Endothelial cell of umbilical vein (primary cell): ENCODE measurements around the gene COL4A1. TPM values are rescaled to one million over a fixed set of nuclear protein-coding genes. Genes with fewer than 3 reads are reported as not detected.

Experiments used
- BruUV-seq: library from RNA; stranded (reverse); fragments of 400-500 nt; replicated peaks from 2 replicates; lab custom pipeline; 2021; lab: Mats Ljungman, UMichigan
- CTCF ChIA-PET: fragments of 300-600, 350-600 bp; sonication (Branson Sonifier 250); formaldehyde crosslinking; loops from one replicate; lab custom pipeline; 2021; ENCODE audit warnings: antibody characterized with exemption, inconsistent platforms; lab: Charles Lee
- POLR2A ChIA-PET: fragments of 300-600, 350-600 bp; sonication (Branson Sonifier 250); formaldehyde crosslinking; loops from one replicate; lab custom pipeline; 2021; ENCODE audit warnings: antibody characterized with exemption, inconsistent platforms; lab: Charles Lee
- DNase-seq: peaks from one replicate; pipeline ENCODE4 v3.0.0-alpha.2; 2011; ENCODE audit warnings: low read depth, low spot score
- FAIRE-seq: peaks from 2 replicates; lab custom pipeline; 2011; peaks lifted over from hg19 to GRCh38; lab: Jason Lieb, UNC
- H2AFZ ChIP-seq: 2 replicates; pipeline ENCODE4 v1.6.0; 2012; ENCODE audit warnings: low read depth, low read length, control low read depth, inconsistent platforms
- H3K27ac ChIP-seq: 2 replicates; pipeline ENCODE4 v1.5.1; 2011; ENCODE audit warnings: low read depth, mild to moderate bottlenecking, control low read depth, low read length, moderate library complexity; ENCODE audit not compliant: insufficient read depth
- H3K27me3 ChIP-seq, 2 experiments: 2 replicates each; pipeline versions ENCODE4 v1.6.0 to v1.6.1; 2011; ENCODE audit warnings: low read length in 2 of 2, mixed read lengths in 1 of 2; ENCODE audit not compliant: control insufficient read depth in 2 of 2, insufficient read depth in 2 of 2
- H3K36me3 ChIP-seq, 2 experiments: 2 replicates in 1 of 2; 3 replicates in 1 of 2; pipeline ENCODE4 v1.5.1; 2011; ENCODE audit warnings: low read length in 2 of 2, mild to moderate bottlenecking in 1 of 2, moderate library complexity in 1 of 2; ENCODE audit not compliant: control insufficient read depth in 2 of 2, insufficient read depth in 2 of 2; ENCODE audit errors: extremely low read depth in 1 of 2
- H3K4me1 ChIP-seq: 3 replicates; pipeline ENCODE4 v1.5.1; 2011; ENCODE audit warnings: mild to moderate bottlenecking, low read length; ENCODE audit not compliant: control insufficient read depth, insufficient read depth; ENCODE audit errors: extremely low read depth
- H3K4me2 ChIP-seq: 2 replicates; pipeline ENCODE4 v1.6.1; 2011; ENCODE audit warnings: low read length, control low read depth, mixed read lengths; ENCODE audit not compliant: insufficient read depth
- H3K4me3 ChIP-seq, 3 experiments: fragments of 200-600 bp in 1 of 3; sonication (generic), shearing (Covaris generic) in 1 of 3; replicated peaks in 1 of 3; 2 replicates each; pipeline ENCODE4 v1.5.1; 2011 to 2016; ENCODE audit warnings: control low read depth in 3 of 3, low read length in 3 of 3, mild to moderate bottlenecking in 2 of 3, inconsistent platforms in 1 of 3, low read depth in 1 of 3, moderate library complexity in 1 of 3; ENCODE audit not compliant: insufficient read depth in 1 of 3
- H3K79me2 ChIP-seq: 2 replicates; pipeline ENCODE4 v1.6.0; 2012; ENCODE audit warnings: low read length, inconsistent platforms; ENCODE audit not compliant: control insufficient read depth, insufficient read depth
- H3K9ac ChIP-seq: replicated peaks from 2 replicates; pipeline ENCODE3; 2011; ENCODE audit warnings: low read length, control low read depth; ENCODE audit not compliant: insufficient read depth; ENCODE audit errors: extremely low read depth
- H3K9me1 ChIP-seq: replicated peaks from 3 replicates; pipeline ENCODE4 v1.6.0; 2011; ENCODE audit warnings: mild to moderate bottlenecking, low read length; ENCODE audit not compliant: control insufficient read depth, insufficient read depth; ENCODE audit errors: extremely low read depth
- H3K9me3 ChIP-seq: replicated peaks from 2 replicates; pipeline ENCODE4 v1.5.1; 2012; ENCODE audit warnings: low read length, inconsistent platforms; ENCODE audit not compliant: control insufficient read depth, insufficient read depth
- H4K20me1 ChIP-seq: replicated peaks from 2 replicates; pipeline ENCODE3; 2011; ENCODE audit warnings: mild to moderate bottlenecking, low read length; ENCODE audit not compliant: control insufficient read depth, insufficient read depth; ENCODE audit errors: extremely low read depth
- CTCF ChIP-seq, 2 donors: IDR thresholded peaks; 1 replicate in 1 of 2; 2 replicates in 1 of 2; pipeline ENCODE4 v1.5.1; 2011; ENCODE audit warnings: low read length in 2 of 2, mild to moderate bottlenecking in 2 of 2, moderate library complexity in 2 of 2, control low read depth in 1 of 2, inconsistent platforms in 1 of 2, low read depth in 1 of 2; ENCODE audit not compliant: insufficient read depth in 1 of 2; ENCODE audit errors: extremely low read depth in 1 of 2
- EZH2 ChIP-seq: IDR thresholded peaks from 2 replicates; pipeline ENCODE4 v1.6.1; 2012; ENCODE audit warnings: borderline replicate concordance, low read depth, mild to moderate bottlenecking, moderate library complexity, low read length, inconsistent platforms; ENCODE audit not compliant: severe bottlenecking
- FOS ChIP-seq: IDR thresholded peaks from 2 replicates; pipeline ENCODE4 v1.6.1; 2011; ENCODE audit warnings: mild to moderate bottlenecking, low read length, moderate library complexity, borderline replicate concordance; ENCODE audit not compliant: insufficient read depth
- GATA2 ChIP-seq: IDR thresholded peaks from 2 replicates; pipeline ENCODE4 v1.7.0; 2011; ENCODE audit warnings: low read depth, mild to moderate bottlenecking, moderate library complexity, mixed read lengths, low read length; ENCODE audit not compliant: insufficient read length, insufficient read depth
- JUN ChIP-seq: IDR thresholded peaks from 2 replicates; pipeline ENCODE4 v1.6.1; 2011; ENCODE audit warnings: borderline replicate concordance, low read depth; ENCODE audit not compliant: insufficient read length, insufficient read depth
- MAX ChIP-seq: IDR thresholded peaks from 2 replicates; pipeline ENCODE4 v1.6.1; 2011; ENCODE audit not compliant: insufficient read depth, insufficient read length
- MYC ChIP-seq: IDR thresholded peaks from one replicate; pipeline ENCODE4 v1.6.1; 2011; ENCODE audit warnings: mild to moderate bottlenecking, low read depth, low read length
- POLR2A ChIP-seq: IDR thresholded peaks from 2 replicates; pipeline ENCODE4 v1.6.1; 2012; ENCODE audit warnings: low read depth, mild to moderate bottlenecking, control low read depth, low read length
- POLR2AphosphoS5 ChIP-seq: IDR thresholded peaks from 2 replicates; pipeline ENCODE4 v1.6.1; 2012; ENCODE audit warnings: low read depth, mild to moderate bottlenecking, control low read depth, low read length, moderate library complexity; ENCODE audit not compliant: insufficient read depth
- dilution Hi-C: fragments of 300-500 bp; cut with MboI; formaldehyde crosslinking; loops from one replicate; pipeline ENCODE4 v1.15.0; 2019; ENCODE audit warnings: low sequenced_read_pairs; ENCODE audit not compliant: extremely low pct_ligation_motif_present
- intact Hi-C: fragments of 100-400 bp; cut with micrococcal nuclease; formaldehyde crosslinking; loops from one replicate; pipeline ENCODE4 v1.10.0; 2022
- polyA plus RNA-seq, 4 experiments: library from polyadenylated mRNA; depleted of rRNA in 3 of 4; stranded (reverse) in 3 of 4; unstranded in 1 of 4; fragments of >200 nt; gene quantifications; 2 replicates each; pipeline versions ENCODE4 v1.2.1 to v1.2.3, GENCODE V29; 2011 to 2012; ENCODE audit warnings: missing spikeins in 1 of 4
- total RNA-seq: library from RNA; stranded (reverse); gene quantifications from 2 replicates; pipeline ENCODE4 v1.2.3, GENCODE V29; 2021

The COL4A1 gene
- total and polyA plus RNA-seq, 2 donors (not counting 3 experiments of a cell fraction or from before 2014, with no cell fraction given): 384 to 1,119 TPM

- Histone ChIP-seq H4K20me1 (no peaks in the 10 kb centered on the region), H3K27me3 (no peaks in the 10 kb centered on the region), H3K9me3 (no peaks in the 10 kb centered on the region), H3K36me3 (peaks cover 54 to 65% of the 10 kb centered on the region in 2 experiments), H3K79me2 (no peaks in the 10 kb centered on the region), H3K9me1 (no peaks in the 10 kb centered on the region), H3K9ac (no peak overlapping the region), H3K27ac (no peak overlapping the region), H3K4me2 (no peak overlapping the region), H2AFZ (no peak overlapping the region), H3K4me1 (no peaks in the 10 kb centered on the region), H3K4me3 (no peak overlapping the region)
- FAIRE-seq (no peak), DNase-seq (no peak)
- CTCF ChIA-PET: no interaction called here
- no peak for TF ChIP-seq POLR2A
- no peak for TF ChIP-seq FOS
- TF ChIP-seq MYC: no peak
- no peak for TF ChIP-seq MAX
- TF ChIP-seq CTCF (IDR thresholded peaks at IDR 0.05; ENCODE audit: extremely low read depth in 1 of 2, insufficient read depth in 1 of 2, low read depth in 1 of 2, low read length in 2 of 2): no peak
- no peak for TF ChIP-seq GATA2
- TF ChIP-seq JUN: no peak
- TF ChIP-seq EZH2: no peak
- TF ChIP-seq POLR2AphosphoS5: no peak
- intact Hi-C loops: no loop called here
- dilution Hi-C loops: no loop called here
- POLR2A ChIA-PET: no interaction called here
- BruUV-seq: no TSS peak
Observed at GRCh38 chr13:110177790-110178189, 129.2 kb downstream of the COL4A1 start.
